Keratinocyte (primary cell): ENCODE data around the gene CRHR2. TPM values are rescaled to one million over a fixed set of nuclear protein-coding genes. Genes with fewer than 3 reads are reported as not detected.
"Not testable (repeated sequence)": the region's sequence is repeated elsewhere in the genome, so short reads cannot be mapped to it uniquely, and the experiment has no call there.

Source experiments
- DNase-seq: peaks from one replicate; pipeline ENCODE4 v3.0.0-alpha.2; 2011; ENCODE audit warnings: low read depth, missing footprints, low spot score
- FAIRE-seq: peaks from 2 replicates; lab custom pipeline; 2011; peaks lifted over from hg19 to GRCh38; lab: Jason Lieb, UNC
- H2AFZ ChIP-seq: 2 replicates; pipeline ENCODE4 v1.6.0; 2012; ENCODE audit warnings: low read length, control low read depth, inconsistent platforms; ENCODE audit not compliant: control insufficient read depth
- H3K27ac ChIP-seq: 2 replicates; pipeline ENCODE4 v1.5.1; 2011; ENCODE audit warnings: low read length; ENCODE audit not compliant: control insufficient read depth, insufficient read depth
- H3K27me3 ChIP-seq: 3 replicates; pipeline ENCODE4 v1.6.0; 2011; ENCODE audit warnings: low read length; ENCODE audit not compliant: control insufficient read depth, insufficient read depth; ENCODE audit errors: extremely low read depth
- H3K36me3 ChIP-seq, 2 experiments: 2 replicates in 1 of 2; 3 replicates in 1 of 2; pipeline ENCODE4 v1.5.1; 2011; ENCODE audit warnings: low read length in 2 of 2, mild to moderate bottlenecking in 1 of 2; ENCODE audit not compliant: control insufficient read depth in 2 of 2, insufficient read depth in 2 of 2; ENCODE audit errors: extremely low read depth in 1 of 2
- H3K4me1 ChIP-seq: 3 replicates; pipeline ENCODE4 v1.5.1; 2011; ENCODE audit warnings: low read length; ENCODE audit not compliant: control insufficient read depth, insufficient read depth; ENCODE audit errors: extremely low read depth
- H3K4me2 ChIP-seq: 3 replicates; pipeline ENCODE4 v1.6.0; 2011; ENCODE audit warnings: low read depth, low read length; ENCODE audit not compliant: control insufficient read depth, insufficient read depth; ENCODE audit errors: extremely low read depth
- H3K4me3 ChIP-seq, 3 experiments: fragments of 200-600 bp in 1 of 3; sonication (generic) in 1 of 3; 2 replicates in 2 of 3; 3 replicates in 1 of 3; pipeline ENCODE4 v1.5.1; 2011 to 2016; ENCODE audit warnings: low read length in 3 of 3, mild to moderate bottlenecking in 3 of 3, control low read depth in 2 of 3, inconsistent platforms in 1 of 3, low read depth in 1 of 3, mixed read lengths in 1 of 3, mixed run types in 1 of 3, moderate library complexity in 1 of 3; ENCODE audit not compliant: control insufficient read depth in 2 of 3, insufficient read depth in 2 of 3; ENCODE audit errors: extremely low read depth in 1 of 3
- H3K79me2 ChIP-seq: 2 replicates; pipeline ENCODE4 v1.6.0; 2012; ENCODE audit warnings: low read length; ENCODE audit not compliant: control insufficient read depth, insufficient read depth
- H3K9ac ChIP-seq: 3 replicates; pipeline ENCODE4 v1.6.0; 2011; ENCODE audit warnings: low read length; ENCODE audit not compliant: control insufficient read depth, insufficient read depth; ENCODE audit errors: extremely low read depth
- H3K9me1 ChIP-seq: 3 replicates; pipeline ENCODE4 v1.6.0; 2011; ENCODE audit warnings: low read length; ENCODE audit not compliant: control insufficient read depth, insufficient read depth; ENCODE audit errors: extremely low read depth
- H3K9me3 ChIP-seq: 2 replicates; pipeline ENCODE4 v1.5.1; 2012; ENCODE audit warnings: low read depth, low read length; ENCODE audit not compliant: control insufficient read depth
- H4K20me1 ChIP-seq: 3 replicates; pipeline ENCODE4 v1.6.0; 2011; ENCODE audit warnings: low read length; ENCODE audit not compliant: control insufficient read depth, insufficient read depth; ENCODE audit errors: extremely low read depth
- EZH2 ChIP-seq: IDR thresholded peaks from one replicate; pipeline ENCODE4 v1.6.1; 2012; ENCODE audit warnings: inconsistent platforms, mild to moderate bottlenecking, low read length, moderate library complexity
- dilution Hi-C: fragments of 300-500 bp; cut with MboI; formaldehyde crosslinking; loops from one replicate; pipeline ENCODE4 v1.7.0; 2020; ENCODE audit warnings: low sequenced_read_pairs; ENCODE audit not compliant: extremely low pct_ligation_motif_present
- polyA plus RNA-seq, 5 experiments: library from polyadenylated mRNA; depleted of rRNA in 3 of 5; stranded (reverse) in 3 of 5; stranded (forward) in 1 of 5; unstranded in 1 of 5; fragments of >200 nt; gene quantifications; 1 replicate in 1 of 5; 2 replicates in 3 of 5; 3 replicates in 1 of 5; pipeline versions ENCODE4 v1.2.1 to v1.2.3, GENCODE V29; 2011 to 2012; ENCODE audit warnings: missing spikeins in 2 of 5, low read depth in 1 of 5, low replicate concordance in 1 of 5
- TF ChIP-seq, protein P1 (sequence below), 3 experiments: IDR thresholded peaks in 1 of 3; conservative IDR thresholded peaks in 1 of 3; optimal IDR thresholded peaks in 1 of 3; 2 replicates in 2 of 3; 3 replicates in 1 of 3; pipeline versions ENCODE3 to v1.5.1; 2011; ENCODE audit warnings: low read length in 3 of 3, mild to moderate bottlenecking in 3 of 3, moderate library complexity in 2 of 3, control low read depth in 1 of 3, inconsistent platforms in 1 of 3; ENCODE audit not compliant: insufficient read depth in 2 of 3; ENCODE audit errors: extremely low read depth in 1 of 3

CRHR2 gene
- polyA plus RNA-seq, 1 donor (not counting 4 experiments of a cell fraction or from before 2014, with no cell fraction given), result not detected

DNA sequence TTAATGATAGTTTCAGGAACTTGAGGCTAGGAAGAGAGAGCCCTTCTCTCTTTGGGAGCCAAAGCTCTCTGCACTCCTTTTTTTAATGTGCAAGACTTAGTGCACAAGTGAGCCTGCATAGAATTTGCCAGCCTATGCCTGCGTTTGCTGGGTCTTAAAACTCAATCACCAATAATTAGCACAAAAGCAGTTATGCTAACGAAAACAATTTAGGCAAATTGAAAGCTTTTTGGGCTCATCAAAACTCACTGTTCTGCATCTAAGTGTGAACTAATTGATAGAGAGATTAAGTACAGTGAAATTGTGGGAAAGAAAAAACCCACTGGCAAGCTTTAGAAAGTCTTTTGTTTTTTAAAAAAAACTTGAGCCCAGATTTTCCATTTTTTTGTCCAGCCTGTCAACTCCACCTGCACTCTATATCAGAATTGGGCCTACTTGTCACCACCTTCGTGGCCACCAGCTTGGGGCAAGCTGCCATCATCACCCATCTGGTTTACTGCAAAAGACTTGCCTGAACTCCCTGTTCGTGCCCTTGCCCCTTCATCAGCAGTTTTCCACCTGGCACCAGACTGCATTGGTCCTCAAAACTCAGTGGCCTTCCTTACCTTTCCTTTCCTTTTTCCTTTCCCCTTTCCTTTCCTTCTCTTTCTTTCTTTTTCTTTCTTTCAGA, 37.8 kb downstream of the CRHR2 start:
- H3K9me3 ChIP-seq, result no peaks in the 10 kb centered on the region
- dilution Hi-C loops, result loop anchor here (25.0 kb wide), 1 partner anchor 93 kb away; no protein-coding TSS in a partner anchor
- H4K20me1 ChIP-seq, result no peaks in the 10 kb centered on the region
- no peaks in the 10 kb centered on the region for H3K79me2 ChIP-seq
- H3K27ac ChIP-seq, result no peak overlapping the region
- TF ChIP-seq, protein P1, sequence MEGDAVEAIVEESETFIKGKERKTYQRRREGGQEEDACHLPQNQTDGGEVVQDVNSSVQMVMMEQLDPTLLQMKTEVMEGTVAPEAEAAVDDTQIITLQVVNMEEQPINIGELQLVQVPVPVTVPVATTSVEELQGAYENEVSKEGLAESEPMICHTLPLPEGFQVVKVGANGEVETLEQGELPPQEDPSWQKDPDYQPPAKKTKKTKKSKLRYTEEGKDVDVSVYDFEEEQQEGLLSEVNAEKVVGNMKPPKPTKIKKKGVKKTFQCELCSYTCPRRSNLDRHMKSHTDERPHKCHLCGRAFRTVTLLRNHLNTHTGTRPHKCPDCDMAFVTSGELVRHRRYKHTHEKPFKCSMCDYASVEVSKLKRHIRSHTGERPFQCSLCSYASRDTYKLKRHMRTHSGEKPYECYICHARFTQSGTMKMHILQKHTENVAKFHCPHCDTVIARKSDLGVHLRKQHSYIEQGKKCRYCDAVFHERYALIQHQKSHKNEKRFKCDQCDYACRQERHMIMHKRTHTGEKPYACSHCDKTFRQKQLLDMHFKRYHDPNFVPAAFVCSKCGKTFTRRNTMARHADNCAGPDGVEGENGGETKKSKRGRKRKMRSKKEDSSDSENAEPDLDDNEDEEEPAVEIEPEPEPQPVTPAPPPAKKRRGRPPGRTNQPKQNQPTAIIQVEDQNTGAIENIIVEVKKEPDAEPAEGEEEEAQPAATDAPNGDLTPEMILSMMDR (optimal IDR thresholded peaks at IDR 0.05 in 1 of 3, IDR thresholded peaks at IDR 0.05 in 1 of 3, conservative IDR thresholded peaks at IDR 0.05 in 1 of 3; ENCODE audit: extremely low read depth in 1 of 3, insufficient read depth in 2 of 3, low read length in 3 of 3), result no peak
- no peak for TF ChIP-seq EZH2
- H3K4me1 ChIP-seq, result no peaks in the 10 kb centered on the region
- no peak overlapping the region for H3K9ac ChIP-seq
- FAIRE-seq (no peak), DNase-seq (no peak)
- no peaks in the 10 kb centered on the region for H3K9me1 ChIP-seq
- peaks cover 2 to 13% of the 10 kb centered on the region in 2 experiments for H3K36me3 ChIP-seq
- H3K4me3 ChIP-seq, result no peak overlapping the region
- no peak overlapping the region for H3K4me2 ChIP-seq
- no peak overlapping the region for H2AFZ ChIP-seq
- no peaks in the 10 kb centered on the region for H3K27me3 ChIP-seq

GRCh38 chr7:30642789-30643188, 39.5 kb downstream of the CRHR2 start:
- Histone ChIP-seq H3K9me1 (no peaks in the 10 kb centered on the region), H3K27me3 (no peaks in the 10 kb centered on the region), H3K4me3 (no peak overlapping the region), H3K79me2 (no peaks in the 10 kb centered on the region), H3K9ac (no peak overlapping the region), H3K27ac (no peak overlapping the region), H4K20me1 (no peaks in the 10 kb centered on the region), H3K9me3 (no peaks in the 10 kb centered on the region), H2AFZ (no peak overlapping the region), H3K4me2 (no peak overlapping the region), H3K36me3 (peaks cover 2 to 13% of the 10 kb centered on the region in 2 experiments), H3K4me1 (no peaks in the 10 kb centered on the region)
- dilution Hi-C loops, result loop anchor here (25.0 kb wide), 1 partner anchor 95 kb away; no protein-coding TSS in a partner anchor
- DNase-seq, result no peak
- TF ChIP-seq EZH2, result no peak
- TF ChIP-seq, protein P1 (optimal IDR thresholded peaks at IDR 0.05 in 1 of 3, IDR thresholded peaks at IDR 0.05 in 1 of 3, conservative IDR thresholded peaks at IDR 0.05 in 1 of 3; ENCODE audit: extremely low read depth in 1 of 3, insufficient read depth in 2 of 3, low read length in 3 of 3), result no peak
- FAIRE-seq, result no peak

DNA sequence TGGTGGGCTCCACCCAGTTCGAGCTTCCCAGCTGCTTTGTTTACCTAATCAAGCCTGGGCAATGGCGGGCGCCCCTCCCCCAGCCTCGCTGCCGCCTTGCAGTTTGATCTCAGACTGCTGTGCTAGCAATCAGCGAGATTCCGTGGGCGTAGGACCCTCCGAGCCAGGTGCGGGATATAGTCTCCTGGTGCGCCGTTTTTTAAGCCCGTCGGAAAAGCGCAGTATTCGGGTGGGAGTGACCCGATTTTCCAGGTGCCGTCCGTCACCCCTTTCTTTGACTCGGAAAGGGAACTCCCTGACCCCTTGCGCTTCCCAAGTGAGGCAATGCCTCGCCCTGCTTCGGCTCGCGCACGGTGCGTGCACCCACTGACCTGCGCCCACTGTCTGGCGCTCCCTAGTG, 39.9 kb downstream of the CRHR2 start:
- FAIRE-seq, H3K9ac ChIP-seq, H4K20me1 ChIP-seq, H3K27ac ChIP-seq, H3K9me1 ChIP-seq, DNase-seq, H3K79me2 ChIP-seq, H3K4me1 ChIP-seq, H3K27me3 ChIP-seq, H3K9me3 ChIP-seq, H3K4me2 ChIP-seq, H3K4me3 ChIP-seq, H2AFZ ChIP-seq: not testable (repeated sequence)
- dilution Hi-C loops, result loop anchor here (25.0 kb wide), 1 partner anchor 95 kb away; no protein-coding TSS in a partner anchor
- H3K36me3 ChIP-seq, result peaks cover 2 to 13% of the 10 kb centered on the region in 2 experiments
